GM19467 (cell line): ENCODE measurements around the gene CTNNBL1.
"Not testable (repeated sequence)": the region's sequence is repeated elsewhere in the genome, so short reads cannot be mapped to it uniquely, and the experiment has no call there.

Experiments
- ATAC-seq: cut with Tn5 transposase; IDR thresholded peaks from one replicate; pipeline ENCODE4 v1.9.1; 2021; ENCODE audit warnings: mild to moderate bottlenecking, moderate library complexity; ENCODE audit not compliant: unreplicated experiment

The CTNNBL1 gene

GRCh38 chr20:37677969-37678861 is 15.6 kb upstream of the CTNNBL1 start:
- ATAC-seq = no peak

- ATAC-seq = not testable (repeated sequence)
Observed at GRCh38 chr20:37679751-37680150, 14.1 kb upstream of the CTNNBL1 start.

- no peak for ATAC-seq
Observed at GRCh38 chr20:37680420-37680819, 13.4 kb upstream of the CTNNBL1 start.

- ATAC-seq = no peak
Observed at GRCh38 chr20:37681384-37682112, 12.3 kb upstream of the CTNNBL1 start.

GRCh38 chr20:37683146-37683545 is 10.7 kb upstream of the CTNNBL1 start:
- not testable (repeated sequence) for ATAC-seq

GRCh38 chr20:37686762-37687477 is 6.9 kb upstream of the CTNNBL1 start:
- no peak for ATAC-seq

GRCh38 chr20:37687478-37687805 is 6.4 kb upstream of the CTNNBL1 start:
- ATAC-seq = no peak

- no peak for ATAC-seq
Observed at GRCh38 chr20:37688093-37688492, 5.7 kb upstream of the CTNNBL1 start.

GRCh38 chr20:37690626-37691369 is 3.0 kb upstream of the CTNNBL1 start:
- ATAC-seq = no peak

- no peak for ATAC-seq
Observed at GRCh38 chr20:37692459-37693166, 1.2 kb upstream of the CTNNBL1 start.

GRCh38 chr20:37693242-37693634 is 592 bp upstream of the CTNNBL1 start:
- no peak for ATAC-seq

- no peak for ATAC-seq
Observed at GRCh38 chr20:37695684-37696342, 2.0 kb downstream of the CTNNBL1 start.

- no peak for ATAC-seq
Observed at GRCh38 chr20:37697314-37697713, 3.5 kb downstream of the CTNNBL1 start.

- no peak for ATAC-seq
Observed at GRCh38 chr20:37699202-37699601, 5.4 kb downstream of the CTNNBL1 start.

GRCh38 chr20:37700301-37700700 is 6.5 kb downstream of the CTNNBL1 start:
- no peak for ATAC-seq

GRCh38 chr20:37701676-37702075 is 7.8 kb downstream of the CTNNBL1 start:
- not testable (repeated sequence) for ATAC-seq

- ATAC-seq = no peak
Observed at GRCh38 chr20:37702403-37703034, 8.7 kb downstream of the CTNNBL1 start.

- ATAC-seq = no peak
Observed at GRCh38 chr20:37703035-37703845, 9.4 kb downstream of the CTNNBL1 start.
